ENCODE results near the gene TLE5. TPM values are rescaled to one million over a fixed set of nuclear protein-coding genes. Genes with fewer than 3 reads are reported as not detected.

The TLE5 gene
- total and polyA plus RNA-seq, 2 of the 4 experiments (the other 2 are of a cell fraction): 119 to 407 TPM

DNA sequence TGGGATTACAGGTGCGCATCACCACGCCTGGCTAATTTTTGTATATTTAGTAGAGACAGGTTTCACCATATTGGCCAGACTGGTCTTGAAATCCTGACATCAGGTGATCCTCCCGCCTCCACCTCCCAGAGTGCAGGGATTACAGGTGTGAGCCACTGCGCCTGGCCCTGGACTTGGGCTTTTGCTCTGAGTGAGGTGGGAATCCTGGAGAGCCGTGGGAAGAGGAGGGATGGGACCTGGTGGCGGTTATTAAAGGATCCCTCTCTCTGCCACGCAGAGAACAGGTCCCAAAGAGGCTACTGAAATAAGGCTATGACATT lies 1.7 kb upstream of the TLE5 start:
- dilution Hi-C loops (cut with HindIII; ENCODE audit: low sequenced_read_pairs, unreplicated experiment) (no loop called here), intact Hi-C loops (cut with micrococcal nuclease) (no loop called here)

More for the DNA sequence above, 1.7 kb upstream of the TLE5 start:
- no peak overlapping the region for H3K4me2 ChIP-seq (ENCODE audit: low read depth, low read length)
- no peak overlapping the region for H2BK5ac ChIP-seq (ENCODE audit: low read depth, low read length, poor library complexity, severe bottlenecking)
- H4K5ac ChIP-seq (ENCODE audit: low read depth, low read length): no peak overlapping the region
- no peak overlapping the region for H3K14ac ChIP-seq (replicated peaks; ENCODE audit: low read depth, low read length)
- H3K23ac ChIP-seq (ENCODE audit: low read depth, low read length): no peak overlapping the region
- no peak overlapping the region for H2BK15ac ChIP-seq (ENCODE audit: low read depth, low read length)
- H3K4me3 ChIP-seq (ENCODE audit: insufficient read depth, low read depth, low read length): no peak overlapping the region
- no peak overlapping the region for H3K18ac ChIP-seq (ENCODE audit: low read depth, low read length)
- H2BK120ac ChIP-seq (ENCODE audit: low read depth, low read length): no peak overlapping the region
- H4K91ac ChIP-seq (ENCODE audit: insufficient read depth, low read depth, low read length): no peak overlapping the region
- peaks cover 14% of the 10 kb centered on the region for H4K20me1 ChIP-seq (ENCODE audit: insufficient read depth, low read length)
- TF ChIP-seq RAD21 (IDR thresholded peaks at IDR 0.05; ENCODE audit: low read length) (no peak), CEBPB (IDR thresholded peaks at IDR 0.05; ENCODE audit: low read depth, low read length) (no peak), POLR2A (IDR thresholded peaks at IDR 0.05; ENCODE audit: low read depth, low read length) (no peak), MAFK (IDR thresholded peaks at IDR 0.05; ENCODE audit: low read depth, low read length) (no peak)
- TF ChIP-seq, protein P1, sequence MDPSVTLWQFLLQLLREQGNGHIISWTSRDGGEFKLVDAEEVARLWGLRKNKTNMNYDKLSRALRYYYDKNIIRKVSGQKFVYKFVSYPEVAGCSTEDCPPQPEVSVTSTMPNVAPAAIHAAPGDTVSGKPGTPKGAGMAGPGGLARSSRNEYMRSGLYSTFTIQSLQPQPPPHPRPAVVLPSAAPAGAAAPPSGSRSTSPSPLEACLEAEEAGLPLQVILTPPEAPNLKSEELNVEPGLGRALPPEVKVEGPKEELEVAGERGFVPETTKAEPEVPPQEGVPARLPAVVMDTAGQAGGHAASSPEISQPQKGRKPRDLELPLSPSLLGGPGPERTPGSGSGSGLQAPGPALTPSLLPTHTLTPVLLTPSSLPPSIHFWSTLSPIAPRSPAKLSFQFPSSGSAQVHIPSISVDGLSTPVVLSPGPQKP (IDR thresholded peaks at IDR 0.05; ENCODE audit: borderline replicate concordance, low read depth, low read length): no peak
- H3K9ac ChIP-seq (ENCODE audit: low read depth, low read length): no peak overlapping the region
- H2BK20ac ChIP-seq (ENCODE audit: low read depth, low read length): no peak overlapping the region
- POLR2A ChIA-PET (ENCODE audit: unreplicated experiment): no interaction called here
- H2AK9ac ChIP-seq (replicated peaks; ENCODE audit: low read depth, low read length, poor library complexity): no peak overlapping the region
- no peak for DNase-seq
- no peak overlapping the region for H2AK5ac ChIP-seq (ENCODE audit: low read depth, low read length)
- peaks cover 4% of the 10 kb centered on the region; the same call in 1 of the 2 replicates for H3K9me1 ChIP-seq (ENCODE audit: insufficient read depth, low read length)
- H3K36me3 ChIP-seq (ENCODE audit: control insufficient read depth, insufficient read depth, low read length): peaks cover 11% of the 10 kb centered on the region
- H3K27ac ChIP-seq (ENCODE audit: insufficient read depth, low read length): no peak overlapping the region
- CTCF ChIA-PET: no interaction called here
- H3K56ac ChIP-seq (ENCODE audit: extremely low read depth, insufficient read depth, low read length): no peak overlapping the region
- no TSS peak for BruUV-seq (replicated peaks)
- H3K9me3 ChIP-seq (ENCODE audit: control insufficient read depth, insufficient read depth, low read length): no peaks in the 10 kb centered on the region
- in situ Hi-C loops (cut with MboI; ENCODE audit: low sequenced_read_pairs): no loop called here
- H3K4ac ChIP-seq (ENCODE audit: low read depth, low read length): no peak overlapping the region
- H2AFZ ChIP-seq (replicated peaks; ENCODE audit: low read length, poor library complexity): no peak overlapping the region
- no peaks in the 10 kb centered on the region for H3K27me3 ChIP-seq (ENCODE audit: control insufficient read depth, insufficient read depth, low read length)
- no peak for ATAC-seq (ENCODE audit: low read depth)
- peaks cover 15 to 31% of the 10 kb centered on the region in 2 experiments for H3K79me1 ChIP-seq (ENCODE audit: low read depth in 1 of 2, low read length in 2 of 2)
- H4K8ac ChIP-seq (ENCODE audit: low read depth in 2 of 2, low read length in 2 of 2): no peak overlapping the region
- peaks cover 7% of the 10 kb centered on the region for H3K4me1 ChIP-seq (ENCODE audit: control insufficient read depth, insufficient read depth, low read length)
- no CpG with 5 or more reads among the region's 7 CpGs for WGBS, 2 experiments (ENCODE audit: extremely low coverage in 2 of 2, insufficient read length in 1 of 2)

Measured in IMR-90 (cell line).